NCI-H526 treated with DMSO at 0.1 percent for 48 hours (cell line): ENCODE results near the gene MYMX.
A peak's percentile ranks its signal among the peaks of the same experiment; 100 is the strongest.
"Not testable (repeated sequence)": the region's sequence is repeated elsewhere in the genome, so short reads cannot be mapped to it uniquely, and the experiment has no call there.

ENCODE experiments used
- DNase-seq: peaks from one replicate; lab custom pipeline; 2025; lab: John Stamatoyannopoulos, UW

MYMX gene

DNA sequence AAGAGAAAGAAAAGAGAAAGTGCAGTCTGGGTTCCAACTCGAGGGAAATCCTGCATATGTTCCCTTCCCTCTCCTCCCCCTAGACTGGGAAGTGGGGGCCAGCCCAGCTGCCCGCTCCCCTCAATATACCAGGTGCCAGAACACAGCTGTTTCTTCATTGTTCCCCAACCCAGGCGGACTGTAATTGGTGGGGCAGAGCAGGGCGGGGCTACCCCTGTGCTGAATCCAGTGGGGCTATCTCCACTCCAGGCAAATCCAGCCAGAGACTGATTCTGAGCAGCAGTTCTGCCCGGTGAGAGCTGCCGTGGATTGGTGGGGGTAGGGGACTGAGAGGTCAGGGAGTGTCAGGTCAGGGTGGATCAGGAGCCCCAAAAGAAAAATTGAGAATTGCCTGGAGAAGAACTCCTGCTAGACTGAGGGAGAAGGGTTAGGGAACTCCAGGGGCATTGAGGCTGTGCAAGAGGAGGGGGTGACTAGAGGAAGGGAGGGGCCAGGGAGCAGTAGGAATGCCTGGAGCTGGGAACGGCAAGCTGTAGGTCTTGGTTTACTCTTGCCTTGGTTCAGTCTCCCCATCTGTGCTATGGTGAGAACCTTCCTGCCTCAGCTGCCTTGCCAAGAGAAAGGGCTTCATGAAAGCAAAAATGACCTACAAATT lies at the start of gene MYMX:
Gene MYMX, plus strand, starts transcription at position 250 of the 655 bp plus-strand sequence. CDS start 546 bp downstream, outside the sequence.
- DNase-seq = peak; percentile 72

DNA sequence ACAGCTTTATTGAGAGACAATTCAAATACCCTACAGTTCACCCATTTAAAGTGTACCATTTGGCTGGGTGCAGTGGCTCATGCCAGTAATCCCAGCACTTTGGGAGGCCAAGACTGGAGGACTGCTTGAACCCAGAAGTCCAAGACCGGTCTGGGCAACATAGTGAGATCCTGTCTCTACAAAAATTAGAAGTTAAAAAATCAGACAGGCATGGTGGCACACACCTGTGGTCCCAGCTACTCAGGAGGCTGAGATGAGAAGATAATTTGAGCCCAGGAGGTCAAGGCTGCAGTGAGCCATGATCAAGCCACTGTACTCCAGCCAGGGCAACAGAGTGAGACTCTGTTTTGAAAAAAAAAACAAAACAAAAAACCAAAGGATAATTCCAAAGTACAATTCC lies 49.2 kb upstream of the MYMX start:
- DNase-seq = no peak

DNA sequence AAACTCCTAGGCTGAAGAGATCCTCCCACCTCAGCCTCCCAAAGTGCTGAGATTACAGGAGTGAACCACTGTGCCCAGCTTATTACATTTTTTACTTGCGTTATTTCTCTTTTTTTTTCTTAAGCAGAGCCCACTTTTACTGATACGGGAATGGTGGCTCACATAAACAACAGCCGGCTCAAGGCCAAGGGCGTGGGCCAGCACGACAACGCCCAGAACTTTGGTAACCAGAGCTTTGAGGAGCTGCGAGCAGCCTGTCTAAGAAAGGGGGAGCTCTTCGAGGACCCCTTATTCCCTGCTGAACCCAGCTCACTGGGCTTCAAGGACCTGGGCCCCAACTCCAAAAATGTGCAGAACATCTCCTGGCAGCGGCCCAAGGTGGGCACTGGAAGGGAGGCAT lies 47.6 kb upstream of the MYMX start:
- no peak for DNase-seq

DNA sequence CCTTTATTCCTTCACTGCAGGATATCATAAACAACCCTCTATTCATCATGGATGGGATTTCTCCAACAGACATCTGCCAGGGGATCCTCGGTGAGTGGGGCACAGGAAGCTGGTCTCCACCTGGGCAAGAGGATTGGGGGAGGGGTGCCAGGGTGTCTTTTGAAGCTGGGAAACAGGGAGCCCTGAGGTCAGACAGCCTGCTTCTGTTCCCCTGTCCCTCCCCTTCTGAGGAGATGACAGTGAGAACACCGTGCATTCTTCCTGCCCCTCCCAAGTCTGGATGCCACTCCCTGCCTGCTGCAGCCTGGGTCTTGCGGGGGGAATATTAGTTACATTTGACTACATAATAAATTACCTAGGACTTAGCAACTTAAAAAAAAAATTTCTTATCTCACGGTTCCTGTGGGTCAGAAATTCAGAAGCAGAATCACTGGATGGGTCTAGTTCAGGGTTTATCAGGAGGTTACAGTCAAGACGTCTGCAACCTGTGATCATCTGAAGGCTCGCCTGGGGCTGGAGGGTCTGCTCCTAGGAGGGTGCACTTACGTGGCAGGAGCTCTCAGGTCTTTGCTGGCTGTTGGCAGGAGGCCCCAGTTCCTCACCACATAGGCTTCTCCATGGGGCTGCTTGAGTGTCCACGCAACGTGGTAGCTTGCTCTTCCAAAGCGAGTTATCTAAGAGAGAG lies 46.7 kb upstream of the MYMX start:
- no peak for DNase-seq

DNA sequence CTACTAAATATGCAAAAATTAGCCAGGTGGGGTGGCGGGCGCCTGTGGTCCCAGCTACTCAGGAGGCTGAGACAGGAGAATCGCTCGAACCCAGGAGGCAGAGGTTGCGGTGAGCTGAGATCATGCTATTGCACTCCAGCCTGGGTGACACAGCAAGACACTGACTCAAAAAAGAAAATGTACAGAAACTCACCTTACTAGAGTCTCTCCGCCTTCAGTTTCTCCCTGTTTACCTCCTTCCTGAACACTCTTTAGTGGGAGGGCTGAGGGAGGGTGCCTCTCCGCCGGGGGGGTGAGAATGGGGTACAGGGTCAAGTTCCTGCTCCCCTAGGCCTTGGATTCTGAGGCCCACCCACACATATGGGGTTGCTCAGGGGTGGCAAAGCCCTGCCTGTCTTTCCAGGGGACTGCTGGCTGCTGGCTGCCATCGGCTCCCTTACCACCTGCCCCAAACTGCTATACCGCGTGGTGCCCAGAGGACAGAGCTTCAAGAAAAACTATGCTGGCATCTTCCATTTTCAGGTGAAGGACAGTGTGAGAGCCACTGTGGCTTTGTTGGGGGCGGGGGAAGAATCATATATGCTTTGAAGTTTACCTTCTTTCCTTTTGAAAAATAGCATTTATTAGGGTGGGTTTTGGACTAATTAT lies 44.7 kb upstream of the MYMX start:
- no peak for DNase-seq

DNA sequence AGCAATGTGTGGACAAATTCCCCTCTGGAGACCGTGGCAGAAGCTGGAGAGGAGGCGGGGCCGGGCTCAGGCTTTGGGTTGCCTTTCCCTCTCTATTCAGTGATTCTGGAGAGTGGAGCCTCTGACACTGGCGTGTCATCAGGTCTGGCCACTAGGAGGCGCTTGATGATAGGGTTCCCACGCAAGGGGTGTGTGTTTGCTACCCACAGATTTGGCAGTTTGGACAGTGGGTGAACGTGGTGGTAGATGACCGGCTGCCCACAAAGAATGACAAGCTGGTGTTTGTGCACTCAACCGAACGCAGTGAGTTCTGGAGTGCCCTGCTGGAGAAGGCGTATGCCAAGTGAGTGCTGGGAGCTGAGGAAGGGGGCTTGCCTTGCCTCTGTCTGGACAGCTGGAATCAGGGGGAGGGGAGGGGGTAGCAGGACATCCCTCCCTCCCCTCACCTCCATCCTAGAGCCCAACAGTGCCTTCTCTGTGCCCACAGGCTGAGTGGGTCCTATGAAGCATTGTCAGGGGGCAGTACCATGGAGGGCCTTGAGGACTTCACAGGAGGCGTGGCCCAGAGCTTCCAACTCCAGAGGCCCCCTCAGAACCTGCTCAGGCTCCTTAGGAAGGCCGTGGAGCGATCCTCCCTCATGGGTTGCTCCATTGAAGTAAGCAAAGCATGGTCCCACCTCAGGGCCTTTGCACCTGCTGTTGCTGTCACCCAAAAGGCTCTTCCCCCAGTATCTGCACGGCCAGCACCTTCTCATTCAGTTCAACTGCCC lies 43.8 kb upstream of the MYMX start:
- peak; percentile 54 for DNase-seq

DNA sequence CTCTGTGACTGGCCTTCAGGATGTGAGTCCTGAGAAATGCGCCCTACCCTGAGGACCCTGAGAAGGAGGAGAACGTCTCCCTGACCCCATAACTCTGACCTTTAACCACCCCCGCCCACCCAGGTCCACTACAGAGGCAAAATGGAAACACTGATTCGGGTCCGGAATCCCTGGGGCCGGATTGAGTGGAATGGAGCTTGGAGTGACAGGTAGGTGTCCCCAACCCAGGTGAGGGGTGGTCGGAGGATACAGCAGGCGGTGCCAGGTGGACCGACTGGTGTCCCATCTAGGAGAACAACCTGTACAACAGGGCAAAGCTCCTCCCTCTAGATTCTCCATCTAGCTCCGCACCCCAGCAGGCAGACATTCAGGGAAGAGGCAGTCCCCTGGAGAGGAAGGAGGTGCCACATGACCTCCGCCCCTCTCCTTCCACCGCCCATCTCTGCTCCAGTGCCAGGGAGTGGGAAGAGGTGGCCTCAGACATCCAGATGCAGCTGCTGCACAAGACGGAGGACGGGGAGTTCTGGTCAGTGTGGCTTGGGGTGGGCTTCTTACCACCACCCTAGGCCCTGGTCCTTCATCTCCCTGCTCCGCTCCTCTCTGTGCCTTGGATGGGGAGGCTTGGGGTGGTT lies 40.5 kb upstream of the MYMX start:
- DNase-seq = no peak

DNA sequence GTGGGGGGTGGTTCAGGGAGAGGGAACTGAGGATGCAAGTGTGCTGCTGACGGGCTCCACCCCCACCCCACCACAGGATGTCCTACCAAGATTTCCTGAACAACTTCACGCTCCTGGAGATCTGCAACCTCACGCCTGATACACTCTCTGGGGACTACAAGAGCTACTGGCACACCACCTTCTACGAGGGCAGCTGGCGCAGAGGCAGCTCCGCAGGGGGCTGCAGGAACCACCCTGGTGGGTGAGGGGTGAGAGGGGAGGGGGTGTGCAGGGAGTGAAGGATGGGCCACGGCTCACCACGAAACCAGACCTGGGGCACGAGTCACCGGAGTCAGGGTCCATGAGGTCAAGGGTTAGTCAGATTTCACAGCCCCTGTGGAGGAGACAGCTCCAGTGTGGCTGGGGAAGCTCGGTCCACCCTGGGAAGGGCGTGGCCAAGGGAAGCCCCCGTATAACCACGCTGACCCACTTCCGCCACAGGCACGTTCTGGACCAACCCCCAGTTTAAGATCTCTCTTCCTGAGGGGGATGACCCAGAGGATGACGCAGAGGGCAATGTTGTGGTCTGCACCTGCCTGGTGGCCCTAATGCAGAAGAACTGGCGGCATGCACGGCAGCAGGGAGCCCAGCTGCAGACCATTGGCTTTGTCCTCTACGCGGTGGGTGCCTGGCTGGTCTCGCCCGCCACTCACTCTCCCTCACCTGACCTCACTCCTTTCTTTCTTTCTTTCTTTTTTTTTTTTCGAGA lies 39.8 kb upstream of the MYMX start:
- DNase-seq = no peak

DNA sequence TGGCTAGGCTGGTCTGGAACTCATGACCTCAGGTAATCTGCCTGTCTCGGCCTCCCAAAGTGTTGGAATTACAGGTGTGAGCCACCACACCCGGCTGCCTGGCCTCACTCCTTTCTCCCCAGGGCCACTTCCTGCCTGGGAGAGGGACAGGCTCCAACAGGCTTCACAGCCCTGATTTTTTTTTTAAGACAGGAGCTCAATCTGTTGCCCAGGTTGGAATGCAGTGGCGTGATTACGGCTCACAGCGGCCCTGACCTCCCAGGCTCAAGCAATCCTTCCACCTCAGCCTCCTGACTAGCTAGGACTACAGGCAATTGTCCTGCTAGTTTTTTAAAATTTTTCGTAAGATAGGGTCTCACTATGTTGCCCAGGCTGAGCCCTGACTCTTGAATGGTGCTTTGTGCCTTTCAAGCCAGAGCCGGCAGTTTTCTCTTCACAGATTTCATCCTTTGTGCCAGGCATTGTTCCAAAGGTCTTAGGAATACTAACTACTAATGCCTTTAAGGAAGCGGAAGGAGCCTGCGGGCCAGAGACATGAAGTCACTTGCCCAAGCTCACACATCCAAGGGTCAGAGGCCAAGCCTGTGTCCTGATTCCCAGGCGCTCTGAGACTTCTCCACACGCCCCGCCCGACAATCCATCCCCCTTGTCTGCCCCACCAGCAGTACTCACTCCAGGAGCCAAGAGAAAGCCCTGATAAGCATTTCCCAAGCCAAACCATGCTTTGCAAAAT lies 38.9 kb upstream of the MYMX start:
- DNase-seq = no peak

DNA sequence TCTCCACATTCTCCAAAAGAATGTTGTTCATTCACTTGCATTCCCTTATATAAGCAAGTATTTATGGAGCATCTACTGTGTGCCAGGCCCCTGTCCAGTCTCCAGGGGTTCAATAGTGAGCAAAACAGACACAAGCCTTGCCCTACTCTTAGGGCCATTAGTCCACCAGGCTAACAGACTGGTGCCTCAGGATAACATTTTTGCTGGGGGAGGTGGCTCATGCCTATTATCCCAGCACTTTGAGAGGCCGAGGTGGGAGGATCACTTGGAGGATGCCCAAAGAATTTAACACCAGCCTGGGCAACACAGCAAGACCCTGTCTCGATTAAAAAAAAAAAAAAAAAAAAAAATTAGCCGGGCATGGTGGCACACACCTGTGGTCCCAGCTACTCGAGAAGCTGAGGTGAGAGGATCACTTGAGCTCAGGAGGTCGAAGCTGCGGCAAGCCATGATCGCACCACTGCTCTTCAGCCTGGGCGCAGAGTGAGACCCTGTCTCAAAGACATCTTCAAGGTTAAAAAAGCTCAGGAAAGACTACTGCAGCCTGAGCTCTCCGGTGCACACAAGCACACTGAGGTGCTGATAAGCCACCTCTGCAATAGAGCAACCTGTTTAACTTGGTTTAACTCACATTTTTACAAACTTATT lies 38.2 kb upstream of the MYMX start:
- DNase-seq = no peak

DNA sequence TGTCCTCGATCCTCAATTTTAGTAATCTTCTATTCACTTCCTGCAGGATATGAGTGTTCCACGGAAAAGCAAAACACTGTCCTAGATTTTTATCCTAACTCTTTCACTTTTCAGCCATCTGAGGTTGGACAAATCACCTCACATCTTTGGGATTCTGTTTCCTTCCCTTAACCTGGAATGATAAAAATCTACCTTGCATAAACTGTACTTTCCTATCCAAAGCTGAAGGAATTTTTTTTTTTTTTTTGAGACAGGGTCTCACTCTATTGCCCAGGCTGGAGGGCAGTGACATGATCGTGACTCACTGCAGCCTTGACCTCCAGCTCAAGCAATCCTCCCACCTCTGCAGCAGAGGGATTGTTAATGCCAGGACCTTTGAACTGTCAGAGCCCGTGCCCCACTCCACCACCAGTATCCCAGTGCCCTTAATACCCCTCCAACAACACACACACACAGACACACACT lies 37.6 kb upstream of the MYMX start:
- no peak for DNase-seq

DNA sequence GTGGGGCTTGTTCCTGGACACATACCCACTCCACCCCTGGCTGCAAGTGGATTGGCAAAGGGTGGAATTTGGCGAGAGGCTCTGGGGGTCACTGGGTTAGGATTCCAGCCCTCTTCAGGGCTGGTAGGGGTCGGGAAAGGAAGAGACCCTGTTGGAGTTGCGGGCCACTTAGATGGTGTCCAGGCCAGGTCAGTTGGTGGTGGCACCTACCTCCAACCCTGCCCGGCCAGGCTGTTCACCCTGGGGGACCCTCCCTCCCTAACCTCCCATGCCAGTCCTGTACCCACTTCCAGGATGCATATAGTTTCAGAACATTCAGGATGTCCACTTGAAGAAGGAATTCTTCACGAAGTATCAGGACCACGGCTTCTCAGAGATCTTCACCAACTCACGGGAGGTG lies 37.1 kb upstream of the MYMX start:
- DNase-seq = no peak

DNA sequence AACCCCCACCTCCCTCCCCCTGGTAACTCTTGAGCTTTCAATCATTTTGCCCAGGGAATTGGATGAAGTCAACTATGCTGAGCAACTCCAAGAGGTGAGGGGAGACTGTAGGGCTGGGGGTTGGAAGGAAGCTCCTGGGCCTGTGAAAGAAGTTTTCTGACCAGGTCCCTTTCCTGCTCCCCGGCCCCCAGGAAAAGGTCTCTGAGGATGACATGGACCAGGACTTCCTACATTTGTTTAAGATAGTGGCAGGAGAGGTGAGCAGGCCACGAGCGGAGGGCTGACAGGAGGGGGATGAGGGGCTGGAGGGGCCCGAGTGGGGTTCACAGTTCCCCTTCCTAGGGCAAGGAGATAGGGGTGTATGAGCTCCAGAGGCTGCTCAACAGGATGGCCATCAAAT lies 36.3 kb upstream of the MYMX start:
- DNase-seq = no peak

DNA sequence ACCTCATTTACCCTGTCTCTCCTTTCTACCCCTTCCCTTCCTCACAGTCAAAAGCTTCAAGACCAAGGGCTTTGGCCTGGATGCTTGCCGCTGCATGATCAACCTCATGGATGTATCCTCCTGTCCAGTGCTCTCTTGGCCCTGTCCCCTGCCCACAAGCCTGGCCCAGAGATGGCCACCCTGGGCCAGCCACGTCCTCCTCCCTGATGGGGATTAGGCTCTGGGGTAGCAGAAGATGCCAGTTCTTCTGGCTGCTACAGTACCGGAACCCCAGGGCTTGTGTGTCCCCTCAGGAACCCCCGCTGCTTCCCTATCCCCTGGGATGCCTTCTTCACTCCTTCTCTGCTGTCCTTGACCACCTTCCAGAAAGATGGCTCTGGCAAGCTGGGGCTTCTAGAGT lies 35.8 kb upstream of the MYMX start:
- DNase-seq = no peak

DNA sequence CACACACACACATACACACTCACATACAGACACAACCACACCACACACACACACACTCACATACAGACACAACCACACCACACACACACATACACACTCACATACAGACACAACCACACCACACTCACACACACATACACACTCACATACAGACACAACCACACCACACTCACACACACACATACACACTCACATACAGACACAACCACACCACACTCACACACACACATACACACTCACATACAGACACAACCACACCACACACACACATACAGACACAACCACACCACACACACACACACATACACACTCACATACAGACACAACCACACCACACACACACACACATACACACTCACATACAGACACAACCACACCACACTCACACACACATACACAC lies 34.9 kb upstream of the MYMX start:
- not testable (repeated sequence) for DNase-seq

DNA sequence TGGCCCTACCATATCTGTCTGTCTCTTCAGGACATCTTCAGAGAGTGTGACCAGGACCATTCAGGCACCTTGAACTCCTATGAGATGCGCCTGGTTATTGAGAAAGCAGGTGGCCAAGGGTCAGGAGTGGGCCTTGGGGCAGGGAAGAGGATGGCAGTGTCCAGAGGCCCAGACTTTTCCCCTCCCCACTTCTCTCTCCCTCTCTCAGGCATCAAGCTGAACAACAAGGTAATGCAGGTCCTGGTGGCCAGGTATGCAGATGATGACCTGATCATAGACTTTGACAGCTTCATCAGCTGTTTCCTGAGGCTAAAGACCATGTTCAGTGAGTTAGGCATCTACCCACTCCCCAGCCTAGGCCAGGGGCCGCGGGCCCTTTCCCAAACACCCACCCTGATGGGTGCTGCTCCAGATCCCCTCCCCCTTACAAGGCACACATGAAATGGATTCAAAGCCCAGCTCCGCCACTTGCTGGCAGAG lies 33.8 kb upstream of the MYMX start:
- DNase-seq = no peak

DNA sequence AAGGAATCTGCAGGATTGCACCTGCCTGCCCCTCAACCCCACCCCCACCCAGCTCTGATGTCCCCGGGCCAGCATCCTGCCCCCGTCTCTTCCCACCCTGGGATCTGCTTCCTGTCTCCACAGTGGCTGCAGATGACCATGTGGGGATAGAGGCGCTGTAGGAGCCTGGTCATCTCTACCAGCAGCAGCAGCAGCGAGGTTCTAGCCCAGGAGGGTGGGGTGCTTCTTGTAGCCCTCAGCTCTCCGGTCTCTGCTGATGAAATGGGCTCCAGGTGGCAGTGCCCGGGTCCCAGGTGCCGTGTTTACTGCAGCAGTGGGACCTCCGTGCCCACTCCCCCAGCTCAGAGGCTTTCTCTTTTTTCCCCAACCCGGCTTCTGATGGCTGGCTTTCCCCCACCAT lies 32.9 kb upstream of the MYMX start:
- DNase-seq = no peak

DNA sequence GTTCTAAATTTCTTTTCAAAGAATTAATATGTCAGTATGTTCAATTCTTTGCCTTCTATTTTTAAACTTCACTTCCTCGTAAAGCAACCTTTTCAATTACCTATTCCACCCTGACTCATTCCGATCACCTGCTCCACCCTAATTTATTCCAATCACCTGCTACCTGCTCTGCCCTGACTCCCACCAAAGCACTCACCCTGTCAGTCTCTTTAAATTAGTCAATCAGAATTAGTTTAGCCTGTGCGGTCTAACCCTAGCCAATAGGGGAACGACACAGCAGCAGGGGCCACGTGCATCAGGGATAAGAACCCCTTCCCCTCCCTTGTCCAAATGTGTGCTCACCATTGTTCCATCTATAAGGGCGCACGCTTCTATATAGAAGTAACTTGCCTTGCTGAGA lies 31.4 kb upstream of the MYMX start:
- DNase-seq = not testable (repeated sequence)

DNA sequence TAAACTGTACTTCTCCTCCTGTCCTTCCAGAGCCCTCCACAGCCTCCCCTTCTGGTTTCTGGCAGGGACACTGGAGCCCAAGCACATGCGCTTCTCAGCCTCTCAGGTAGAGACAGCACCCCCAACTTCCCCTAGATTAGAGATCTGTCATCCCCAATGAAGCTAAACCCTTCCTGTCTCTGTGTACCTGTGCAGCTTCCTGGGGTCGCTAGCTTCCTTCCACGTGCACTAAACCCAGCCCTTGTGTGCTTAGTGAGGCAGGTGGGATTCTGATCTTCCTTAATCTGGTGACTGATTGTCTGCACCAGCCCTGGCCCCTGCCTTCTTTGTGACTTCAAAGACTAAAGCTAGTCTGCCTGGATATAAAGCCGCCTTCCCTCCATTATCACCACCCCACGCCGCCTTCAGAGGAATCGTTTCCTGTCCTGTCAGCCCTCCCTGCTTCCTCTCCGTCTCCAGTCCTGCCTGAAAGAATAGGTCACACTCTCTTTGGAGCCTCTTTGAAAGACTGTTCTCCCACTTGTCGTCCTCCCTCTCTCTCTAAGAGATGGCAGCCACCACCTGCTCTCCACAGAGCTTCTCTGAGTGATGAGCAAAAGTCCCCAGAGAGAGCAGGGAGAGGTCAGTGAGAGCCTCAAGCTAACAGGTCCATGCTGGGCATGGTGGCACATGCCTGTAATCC lies 30.6 kb upstream of the MYMX start:
- DNase-seq = no peak
